HG02852 (cell line): Measurements from ENCODE around the gene CNOT6.
"Not testable (repeated sequence)": the region's sequence is repeated elsewhere in the genome, so short reads cannot be mapped to it uniquely, and the experiment has no call there.

ENCODE experiments used
- ATAC-seq: cut with Tn5 transposase; IDR thresholded peaks from one replicate; pipeline ENCODE4 v1.9.1; 2021; ENCODE audit warnings: mild to moderate bottlenecking, moderate library complexity; ENCODE audit not compliant: unreplicated experiment

CNOT6 gene

DNA sequence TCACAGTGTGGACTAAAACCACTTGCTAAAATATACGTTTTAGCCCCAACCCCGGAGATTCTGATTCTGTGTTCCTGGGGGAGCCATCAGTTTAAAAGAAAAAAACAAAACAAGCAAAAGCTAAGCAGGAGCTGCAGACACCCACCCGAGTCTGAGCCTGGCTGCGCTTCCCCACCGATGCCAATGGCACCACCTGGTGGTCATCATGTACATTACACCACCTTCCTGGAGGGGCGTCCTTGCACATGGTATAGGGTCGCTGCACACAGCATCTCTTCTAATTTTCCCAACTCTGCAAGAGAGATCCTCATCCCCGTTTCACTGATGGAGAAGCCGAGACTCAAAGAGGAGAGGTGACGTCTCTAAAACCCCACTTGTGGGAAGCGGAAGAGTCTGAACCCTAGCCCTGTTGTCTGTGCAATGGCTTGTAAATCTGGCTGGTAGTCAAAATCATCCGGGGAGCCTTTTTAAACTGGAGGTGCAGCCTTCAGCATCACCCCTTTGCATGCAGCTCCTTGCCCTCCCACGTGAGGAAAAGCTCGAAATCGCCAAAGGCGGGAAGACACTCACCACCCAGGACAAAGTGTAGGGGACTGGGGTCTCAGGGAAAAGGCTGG is 23.1 kb upstream of the CNOT6 start:
- ATAC-seq, result no peak

DNA sequence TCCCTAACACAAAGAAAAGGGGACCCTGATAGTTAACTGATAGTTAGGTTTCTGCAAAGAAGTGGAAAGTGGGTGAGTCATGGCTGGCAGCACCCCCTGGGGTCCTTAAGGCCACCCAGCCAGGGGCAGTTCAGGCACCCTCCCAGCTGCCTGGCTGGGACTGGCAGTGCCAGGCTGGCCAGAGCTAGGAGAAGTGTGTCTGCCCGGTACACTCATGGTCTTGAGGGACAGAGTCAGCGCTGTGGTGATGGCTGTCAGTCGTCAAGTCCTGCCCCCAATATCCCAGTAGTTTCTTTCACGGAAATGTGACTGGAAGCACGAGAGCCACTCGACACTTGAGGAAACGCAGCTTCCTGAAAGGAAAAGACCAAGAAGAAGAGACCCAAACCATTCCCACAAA is 22.3 kb upstream of the CNOT6 start:
- ATAC-seq, result no peak

DNA sequence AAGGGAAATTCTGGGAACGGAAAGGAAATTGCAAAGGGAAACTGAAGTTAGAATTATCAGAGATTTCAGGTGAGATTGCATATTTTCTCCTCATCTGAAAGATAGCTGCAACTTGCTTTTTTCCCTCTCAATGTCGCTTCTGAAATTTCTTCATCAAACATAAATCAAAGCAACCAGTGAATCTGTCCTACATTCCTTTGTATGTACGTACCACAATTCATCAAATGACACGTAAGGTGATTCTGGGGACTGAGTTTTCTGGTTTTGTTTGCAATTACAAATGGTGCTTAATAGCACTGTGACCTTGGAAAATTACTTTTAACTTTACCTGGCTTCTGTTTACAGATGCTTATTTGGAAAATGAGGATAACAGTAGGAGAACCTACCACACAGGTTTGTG is 21.9 kb upstream of the CNOT6 start:
- no peak for ATAC-seq

DNA sequence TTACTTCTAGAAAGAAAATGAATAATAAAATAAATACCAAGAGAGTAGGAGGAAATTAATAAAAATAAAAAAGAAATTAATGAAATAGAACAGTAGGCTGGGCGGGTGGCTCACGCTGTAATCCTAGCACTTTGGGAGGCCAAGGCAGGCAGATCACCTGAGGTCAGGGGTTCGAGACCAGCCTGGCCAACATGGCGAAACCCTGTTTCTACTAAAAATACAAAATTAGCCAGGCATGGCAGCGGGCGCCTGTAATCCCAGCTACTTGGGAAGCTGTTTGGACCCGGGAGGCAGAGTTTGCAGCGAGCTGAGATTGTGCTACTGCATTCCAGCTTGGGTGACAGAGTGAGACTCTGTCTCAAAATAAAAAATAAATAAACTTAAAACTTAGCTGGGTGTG is 20.8 kb upstream of the CNOT6 start:
- ATAC-seq, result not testable (repeated sequence)

DNA sequence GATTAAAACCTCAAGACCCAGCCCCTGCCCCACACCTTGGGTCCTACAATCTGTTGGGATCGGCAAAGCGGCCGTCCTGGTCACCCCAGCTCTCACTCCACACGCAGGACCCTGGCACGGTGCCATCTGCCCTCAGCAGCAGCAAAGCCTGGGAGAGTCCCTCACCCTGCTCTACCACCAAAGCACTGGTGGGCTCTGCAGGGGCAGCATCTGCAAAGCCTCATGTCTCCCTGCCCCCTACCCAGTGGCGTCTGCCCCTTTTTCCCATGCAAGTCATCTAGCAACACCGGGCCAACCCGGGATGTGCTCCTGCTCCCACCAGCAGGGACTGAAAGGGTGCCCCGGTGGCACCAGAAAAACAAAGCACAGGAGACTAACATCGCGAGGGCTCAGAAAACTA is 19.6 kb upstream of the CNOT6 start:
- ATAC-seq, result no peak

DNA sequence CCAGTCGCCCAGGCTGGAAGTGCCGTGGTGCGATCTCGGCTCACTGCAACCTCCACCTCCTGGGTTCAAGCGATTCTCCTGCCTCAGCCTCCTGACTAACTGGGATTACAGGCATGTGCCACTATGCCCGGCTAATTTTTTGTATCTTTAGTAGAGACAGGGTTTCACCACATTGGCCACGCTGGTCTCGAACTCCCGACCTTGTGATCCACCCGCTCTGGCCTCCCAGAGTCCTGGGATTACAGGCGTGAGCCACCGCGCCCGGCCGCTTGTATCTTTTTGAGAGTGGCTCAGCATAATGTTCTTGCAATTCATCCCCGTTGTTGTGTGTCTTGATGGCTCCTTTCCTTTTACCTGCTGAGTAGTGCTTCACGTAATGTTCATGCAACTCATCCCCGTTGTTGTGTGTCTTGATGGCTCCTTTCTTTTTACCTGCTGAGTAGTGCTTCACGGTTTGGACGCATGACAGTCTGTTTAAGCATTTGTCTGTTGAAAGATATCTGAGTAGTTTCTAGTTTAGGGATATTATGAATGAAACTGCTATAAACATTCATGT is 18.1 kb upstream of the CNOT6 start:
- ATAC-seq, result not testable (repeated sequence)

DNA sequence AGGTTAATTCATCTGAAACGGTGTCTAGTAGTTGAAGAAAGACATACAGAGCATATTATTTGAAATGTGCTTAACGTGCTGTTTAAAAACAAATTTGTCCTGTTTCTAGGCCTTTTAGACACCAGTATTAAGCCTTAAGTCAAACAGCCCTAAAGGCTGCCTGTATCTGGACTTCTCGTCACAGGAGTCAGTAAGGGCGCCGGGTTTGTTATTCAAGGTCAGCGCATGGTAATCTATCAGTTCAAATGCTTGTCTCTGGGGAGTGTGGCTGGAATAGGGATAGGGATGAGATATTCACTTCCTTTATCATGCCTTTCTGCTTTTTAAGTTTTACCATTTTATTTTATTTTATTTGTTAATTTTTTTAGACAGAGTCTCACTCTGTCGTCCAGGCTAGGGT is 9.4 kb upstream of the CNOT6 start:
- no peak for ATAC-seq

DNA sequence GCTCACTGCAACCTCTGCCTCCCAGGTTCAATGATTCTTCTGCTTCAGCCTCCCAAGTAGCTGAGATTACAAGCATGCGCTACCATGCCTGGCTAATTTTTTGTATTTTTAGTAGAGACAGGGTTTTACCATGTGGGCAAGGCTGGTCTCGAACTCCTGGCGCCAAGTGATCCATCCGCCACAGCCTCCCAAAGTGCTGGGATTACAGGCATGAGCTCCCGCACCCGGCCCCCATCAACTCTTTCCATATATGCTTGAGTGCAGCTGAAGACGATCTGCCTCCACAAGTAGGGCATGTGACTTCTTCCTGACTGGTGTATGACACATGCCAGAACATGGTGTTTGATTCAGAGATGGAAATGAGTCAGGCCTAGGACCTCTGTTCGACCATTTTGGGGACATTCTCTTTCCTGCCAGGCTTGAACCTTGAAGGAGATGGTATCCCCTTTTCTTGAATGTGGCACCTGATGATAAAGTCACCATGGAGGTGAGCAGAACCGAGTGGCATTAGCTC is 7.5 kb upstream of the CNOT6 start:
- ATAC-seq, result no peak

DNA sequence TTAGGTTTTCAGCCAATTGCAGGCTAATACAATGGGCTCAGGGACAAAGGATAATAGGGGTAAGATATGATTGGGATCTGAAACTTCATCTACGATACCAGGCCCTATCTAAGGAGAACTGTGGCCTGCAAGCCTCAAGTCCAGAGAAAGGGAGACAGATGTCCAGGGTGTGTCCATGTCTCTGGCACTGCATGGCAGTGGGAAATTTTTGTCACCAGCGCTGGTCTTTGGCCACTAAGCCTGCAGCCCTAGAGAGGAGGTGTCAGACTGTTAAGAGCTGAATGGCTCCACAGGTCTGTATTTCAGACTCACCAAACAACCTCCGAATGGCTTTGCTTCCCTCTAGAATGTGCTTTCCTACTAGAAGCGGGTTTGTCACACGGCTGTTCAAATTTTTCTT is 6.6 kb upstream of the CNOT6 start:
- ATAC-seq, result no peak

DNA sequence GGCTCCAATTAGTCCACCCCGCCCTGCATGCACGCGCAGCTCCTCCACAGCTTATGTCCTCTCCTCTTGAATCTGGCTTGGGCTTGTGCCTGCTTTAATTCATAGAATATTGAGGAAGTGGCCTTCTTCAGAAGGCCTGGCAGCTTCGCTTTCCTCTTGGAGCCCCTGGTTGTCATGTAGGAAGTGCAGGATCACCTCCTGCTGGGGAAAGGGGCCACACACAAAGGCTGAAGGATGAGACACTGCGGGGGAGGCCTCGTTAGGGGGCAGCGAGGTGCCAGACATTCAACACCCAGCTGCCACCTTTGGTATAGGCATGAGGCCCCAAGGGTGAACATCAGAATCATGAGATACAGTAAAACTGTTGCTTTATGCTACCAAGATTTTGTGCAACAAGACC is 2.7 kb upstream of the CNOT6 start:
- ATAC-seq, result no peak

DNA sequence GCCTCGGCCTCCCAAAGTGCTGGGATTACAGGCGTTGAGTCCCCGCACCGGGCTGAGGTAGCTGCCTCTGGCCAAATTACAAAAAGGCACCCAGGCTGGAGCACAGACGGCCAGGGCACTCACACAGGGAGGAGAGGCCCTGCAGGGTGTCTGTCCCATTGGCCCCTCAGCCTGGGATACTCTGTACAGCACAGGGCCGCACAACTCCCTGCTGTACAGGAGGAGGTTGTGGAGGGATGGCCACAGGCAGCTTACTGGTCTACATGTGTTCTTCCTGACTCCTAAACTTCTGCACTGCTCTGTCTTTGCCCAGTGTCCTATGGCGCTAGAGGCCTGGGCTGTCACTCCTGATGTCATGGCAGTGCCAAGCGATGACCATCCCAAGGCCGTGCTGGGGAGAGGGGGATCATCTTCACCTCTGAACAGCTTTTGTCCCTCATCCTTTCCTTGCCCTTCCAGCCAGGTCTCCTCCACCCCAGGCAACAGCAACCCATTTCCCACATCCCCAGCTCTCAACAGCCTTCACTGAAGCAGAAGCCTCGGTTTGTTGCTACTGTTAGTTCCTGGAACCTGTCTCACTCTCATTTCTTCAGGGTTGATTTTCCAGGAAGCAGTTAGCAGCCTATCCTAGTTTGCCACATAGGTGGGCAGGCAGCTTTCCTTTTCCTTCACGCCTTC is 1.8 kb upstream of the CNOT6 start:
- no peak for ATAC-seq

DNA sequence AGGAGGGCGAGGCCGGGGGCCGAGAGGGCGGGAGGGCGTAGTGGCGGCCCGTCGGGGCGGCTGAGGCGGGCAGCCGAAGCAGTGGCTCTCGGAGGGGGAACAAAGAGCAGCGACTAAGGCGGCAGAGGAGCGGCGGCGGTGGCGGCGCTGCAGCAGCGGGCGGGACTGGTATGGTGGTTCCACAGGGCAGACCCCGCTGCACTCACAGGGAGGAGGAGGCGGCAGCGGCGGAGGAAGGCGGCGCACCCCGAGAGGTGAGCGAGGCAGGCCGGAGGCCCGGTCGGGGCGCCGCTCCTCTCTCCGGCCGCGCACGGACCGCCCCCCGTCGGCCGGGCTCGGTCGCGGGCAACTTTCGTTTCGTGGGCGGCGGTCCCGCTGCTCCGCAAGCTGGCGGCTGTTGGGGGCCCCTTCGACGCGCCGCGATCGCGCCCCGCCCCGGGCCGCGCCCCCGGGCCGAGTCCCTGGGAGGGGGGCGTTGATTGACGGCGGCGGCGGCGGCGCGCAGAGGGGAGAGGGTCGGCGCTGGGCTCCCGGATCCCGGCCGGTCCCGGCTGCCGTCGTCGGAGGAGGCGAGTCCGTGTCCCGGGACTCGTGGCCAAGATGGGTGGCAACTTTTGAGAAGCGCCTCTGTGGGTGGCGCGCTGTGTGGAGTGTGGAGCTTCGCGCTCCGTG is 467 bp downstream of the CNOT6 start:
- ATAC-seq, result peak; percentile 37

DNA sequence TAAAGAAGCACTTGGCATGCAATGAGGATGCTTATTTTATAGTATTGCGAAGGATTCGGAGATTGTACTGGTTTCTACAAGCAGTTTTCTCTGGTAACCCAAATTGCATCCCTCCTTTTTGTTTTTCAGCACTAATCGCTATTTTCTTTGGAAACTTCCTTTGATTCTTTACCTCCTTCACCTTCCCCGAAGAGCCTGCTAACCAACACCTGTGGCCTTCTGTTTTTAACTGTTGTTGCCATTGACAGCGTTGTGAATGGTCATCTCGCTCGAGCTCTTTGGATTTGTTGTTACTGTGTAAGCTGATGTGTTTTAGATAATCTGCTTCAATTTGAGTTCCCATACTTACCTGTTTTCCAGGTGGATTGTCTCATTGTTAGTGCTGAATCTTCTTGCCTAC is 1.1 kb downstream of the CNOT6 start:
- ATAC-seq, result no peak

DNA sequence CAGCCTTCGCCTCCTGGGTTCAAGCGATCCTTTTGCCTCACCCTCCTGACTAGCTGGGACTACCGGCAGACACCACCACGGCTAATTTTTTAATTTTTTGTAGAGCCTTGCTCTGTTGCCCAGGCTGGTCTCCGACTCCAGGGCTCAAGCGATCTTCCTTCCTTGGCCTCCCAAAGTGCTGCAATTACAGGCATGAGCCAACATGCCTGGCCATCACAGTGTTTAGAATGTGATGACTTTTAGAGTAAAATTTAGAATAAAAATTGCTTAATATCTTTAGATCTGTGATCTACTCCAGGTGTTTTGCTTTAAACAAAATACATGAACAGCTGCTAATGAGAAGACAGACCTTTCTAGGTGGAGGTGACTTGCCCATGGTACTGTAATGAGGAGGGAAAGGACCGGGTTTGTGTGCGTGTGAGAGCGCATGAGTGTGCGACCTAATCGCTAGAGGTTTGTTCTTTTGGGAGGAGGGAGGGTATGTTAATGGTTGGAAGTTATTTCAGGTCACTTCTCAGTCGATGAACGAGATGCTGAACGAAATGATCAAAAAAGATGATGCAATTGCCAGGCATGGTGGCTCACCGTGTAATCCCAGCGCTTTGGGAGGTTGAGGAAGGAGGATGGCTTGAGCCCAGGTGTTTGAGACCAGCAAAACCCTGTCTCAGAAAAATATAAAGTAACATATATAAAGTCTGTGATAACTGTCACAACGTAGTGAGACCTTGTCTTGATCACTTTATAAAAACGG is 2.0 kb downstream of the CNOT6 start:
- ATAC-seq, result no peak

DNA sequence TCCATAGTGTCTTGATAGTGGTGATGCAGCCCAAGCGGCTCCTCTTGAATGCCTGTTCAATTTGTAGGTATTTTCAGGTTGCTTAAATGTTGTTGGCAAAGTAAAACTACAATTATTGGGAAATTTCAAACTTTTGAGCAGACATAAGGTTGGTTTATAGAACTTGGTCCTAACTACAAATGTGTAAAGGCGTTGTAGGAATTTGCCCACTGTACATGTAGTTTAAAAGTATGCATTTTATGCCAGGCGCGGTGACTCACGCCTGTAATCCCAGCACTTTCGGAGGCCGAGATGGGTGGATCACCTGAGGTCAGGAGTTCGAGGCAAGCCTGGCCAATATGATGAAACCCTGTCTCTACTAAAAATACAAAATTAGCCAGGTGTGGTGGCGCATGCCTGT is 2.6 kb downstream of the CNOT6 start:
- not testable (repeated sequence) for ATAC-seq

DNA sequence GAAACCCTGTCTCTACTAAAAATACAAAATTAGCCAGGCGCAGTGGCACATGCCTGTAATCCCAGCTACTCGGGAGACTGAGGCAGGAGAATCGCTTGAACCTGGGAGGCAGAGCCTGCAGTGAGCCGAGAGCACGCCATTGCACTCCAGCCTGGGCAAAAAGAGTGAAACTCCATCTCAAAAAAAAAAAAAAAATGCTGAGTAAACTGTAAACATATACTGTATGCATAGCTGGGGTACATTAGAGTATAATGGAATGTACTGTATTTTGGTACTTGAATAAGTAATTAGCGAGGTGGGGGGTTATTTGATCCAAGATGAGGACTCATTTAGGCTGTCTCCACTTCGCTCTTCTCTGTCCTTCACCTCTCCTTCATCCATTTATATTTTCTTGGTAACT is 3.7 kb downstream of the CNOT6 start:
- not testable (repeated sequence) for ATAC-seq

DNA sequence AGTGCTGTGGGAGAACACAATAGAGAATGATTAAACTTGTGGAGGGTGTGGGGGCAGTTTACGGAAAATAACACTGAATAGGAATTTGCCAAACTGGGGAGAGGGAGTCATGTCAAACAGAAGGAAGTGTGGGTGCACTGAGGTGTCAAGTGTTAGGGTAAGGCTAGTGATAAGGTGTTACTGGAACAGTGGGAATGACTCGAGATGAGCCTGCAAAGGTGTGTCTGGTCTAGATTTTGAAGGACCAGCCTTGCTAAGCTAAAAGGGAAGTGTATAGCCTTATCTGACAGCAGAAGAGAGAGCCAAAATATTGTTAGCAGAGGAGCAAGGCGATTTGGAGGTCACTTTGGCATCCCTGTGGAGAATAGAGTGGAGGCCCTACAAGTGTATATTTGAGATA is 4.2 kb downstream of the CNOT6 start:
- ATAC-seq, result no peak

DNA sequence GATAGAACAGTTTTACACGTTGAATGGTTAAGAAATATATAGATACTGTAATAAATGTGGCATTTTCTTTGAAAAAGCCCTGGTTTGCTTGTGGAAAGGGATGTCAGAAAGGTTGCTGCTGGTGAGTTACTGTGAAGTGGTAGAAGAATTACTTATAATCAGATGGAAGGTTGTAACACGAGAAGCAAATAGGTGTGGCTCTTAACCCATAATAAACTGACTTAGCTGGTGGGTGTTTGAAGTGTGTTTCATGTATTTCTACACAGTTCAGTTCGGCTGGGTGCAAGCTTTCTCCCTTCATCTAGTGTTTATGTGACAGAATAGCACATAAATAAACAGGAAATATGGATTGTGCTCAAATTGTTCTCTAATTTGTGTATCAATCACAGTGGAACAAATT is 5.5 kb downstream of the CNOT6 start:
- no peak for ATAC-seq

DNA sequence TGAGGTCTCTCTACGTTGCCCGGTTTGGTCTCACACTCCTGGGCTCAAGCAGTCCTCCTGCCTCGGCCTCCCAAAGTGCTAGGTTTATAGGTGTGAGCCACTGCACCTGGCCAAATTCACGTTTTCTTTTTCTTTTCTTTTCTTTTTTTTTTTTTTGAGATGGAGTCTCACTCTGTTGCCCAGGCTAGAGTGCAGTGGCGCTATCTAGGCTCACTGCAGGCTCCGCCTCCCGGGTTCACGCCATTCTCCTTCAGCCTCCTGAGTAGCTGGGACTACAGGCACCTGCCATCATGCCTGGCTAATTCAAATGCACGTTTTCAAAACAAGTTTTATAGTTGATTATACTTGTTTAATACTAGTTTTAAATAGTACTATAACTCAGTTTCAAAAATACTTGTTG is 6.1 kb downstream of the CNOT6 start:
- not testable (repeated sequence) for ATAC-seq

DNA sequence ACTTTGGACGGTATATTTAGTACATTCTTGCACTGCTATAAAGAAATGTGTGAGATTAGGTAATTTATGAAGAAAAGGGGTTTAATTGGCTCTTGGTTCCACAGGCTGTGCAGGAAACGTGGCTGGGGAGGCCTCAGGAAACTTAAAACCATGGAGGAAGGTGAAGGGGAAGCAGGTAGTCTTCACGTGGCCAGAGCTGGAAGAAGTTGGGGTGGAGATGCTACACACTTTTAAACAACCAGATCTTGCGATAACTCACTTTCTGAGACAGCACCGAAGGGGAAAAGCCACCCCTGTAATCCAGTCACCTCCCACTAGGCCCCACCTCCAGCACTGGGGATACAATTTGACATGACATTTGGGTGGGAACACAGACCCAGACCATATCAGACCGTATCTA is 13.5 kb downstream of the CNOT6 start:
- no peak for ATAC-seq

DNA sequence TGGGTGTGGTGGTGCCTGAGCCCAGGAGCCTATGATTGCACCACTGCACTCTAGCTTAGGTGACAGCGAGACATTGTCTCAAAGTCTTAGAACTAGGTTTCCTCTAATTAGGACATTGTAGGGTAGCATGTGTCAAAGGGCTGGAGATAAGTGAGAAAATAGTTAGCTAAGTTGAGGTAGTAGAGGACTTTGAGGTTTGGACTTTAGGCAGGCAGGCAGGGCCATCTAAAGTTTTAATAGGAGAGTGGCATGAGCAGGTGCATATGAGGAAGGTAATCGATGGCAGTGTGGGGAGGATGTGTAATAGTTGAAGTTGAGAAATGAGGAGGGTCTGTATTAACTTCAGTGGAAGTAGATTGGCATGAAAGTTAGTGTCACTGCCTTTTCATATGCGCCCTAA is 21.1 kb downstream of the CNOT6 start:
- no peak for ATAC-seq
